K562 (cell line): ENCODE data around the gene CLCN2. TPM values are rescaled to one million over a fixed set of nuclear protein-coding genes. Genes with fewer than 3 reads are reported as not detected.

Experiments used
- ATAC-seq: fragments of 200-7000 bp; cut with Tn5 transposase; 3 replicates; pipeline ENCODE4 v1.9.1; 2020; ENCODE audit warnings: moderate library complexity
- BruUV-seq: library from RNA; stranded (reverse); fragments of 400-500 nt; replicated peaks from 2 replicates; lab custom pipeline; 2021; lab: Mats Ljungman, UMichigan
- CTCF ChIA-PET: fragments of 300-600 bp; formaldehyde crosslinking; extraction: SDS; loops from one replicate; lab custom pipeline; 2021; ENCODE audit warnings: low intra/inter-chr PET ratio; lab: Yijun Ruan, JAX
- POLR2A ChIA-PET: fragments of 300-600, 350-650 bp; sonication (Branson Sonifier 250); formaldehyde crosslinking; extraction: SDS; loops from one replicate; lab custom pipeline; 2021; ENCODE audit warnings: antibody characterized with exemption, inconsistent platforms; lab: Yijun Ruan, JAX
- DNase-seq, 4 experiments: peaks; one replicate each; pipeline versions ENCODE4 v3.0.0 to v3.0.0-alpha.2; 2011 to 2018; ENCODE audit warnings: low spot score in 3 of 4, mixed read lengths in 3 of 4; ENCODE audit errors: extremely low read depth in 1 of 4
- FAIRE-seq: peaks from 2 replicates; lab custom pipeline; 2011; peaks lifted over from hg19 to GRCh38; lab: Jason Lieb, UNC
- H2AFZ ChIP-seq: 2 replicates; pipeline ENCODE4 v1.6.0; 2011; ENCODE audit warnings: low read depth, low read length, control low read depth, inconsistent platforms
- H3K27ac ChIP-seq: fragments of 200-600 bp; 3 replicates; pipeline ENCODE4 v1.8.0; 2011; ENCODE audit warnings: low read depth, mild to moderate bottlenecking, control low read depth, inconsistent platforms, low read length, moderate library complexity, mixed read lengths; ENCODE audit errors: extremely low read depth
- H3K27me3 ChIP-seq, 2 experiments: fragments of 300-600 bp in 1 of 2; 2 replicates in 1 of 2; 3 replicates in 1 of 2; pipeline versions ENCODE4 v1.6.0 to v1.8.0; 2011; ENCODE audit warnings: inconsistent platforms in 2 of 2, low read length in 2 of 2, mild to moderate bottlenecking in 1 of 2, mixed read lengths in 1 of 2, moderate library complexity in 1 of 2; ENCODE audit not compliant: control insufficient read depth in 2 of 2, insufficient read depth in 2 of 2
- H3K36me3 ChIP-seq: fragments of 300-600 bp; 3 replicates; pipeline ENCODE4 v1.8.0; 2011; ENCODE audit warnings: mild to moderate bottlenecking, low read length, inconsistent platforms; ENCODE audit not compliant: control insufficient read depth, insufficient read depth
- H3K4me1 ChIP-seq, 2 experiments: fragments of 200-600 bp in 1 of 2; replicated peaks in 1 of 2; 2 replicates in 1 of 2; 3 replicates in 1 of 2; pipeline versions ENCODE4 v1.5.1 to v1.8.0; 2011; ENCODE audit warnings: inconsistent platforms in 2 of 2, low read length in 2 of 2, mild to moderate bottlenecking in 1 of 2, mixed read lengths in 1 of 2, moderate library complexity in 1 of 2; ENCODE audit not compliant: control insufficient read depth in 2 of 2, insufficient read depth in 2 of 2
- H3K4me2 ChIP-seq: 2 replicates; pipeline ENCODE4 v1.6.1; 2011; ENCODE audit warnings: low read length, control low read depth, inconsistent platforms, mixed read lengths; ENCODE audit not compliant: insufficient read depth
- H3K4me3 ChIP-seq: fragments of 200-600 bp; sonication (generic), shearing (Covaris generic); 2 replicates; pipeline ENCODE4 v1.5.1; 2016; ENCODE audit warnings: control low read depth, inconsistent platforms
- H3K79me2 ChIP-seq: fragments of 200-600 bp; 3 replicates; pipeline ENCODE4 v1.8.0; 2011; ENCODE audit warnings: low read length, inconsistent platforms; ENCODE audit not compliant: control insufficient read depth, insufficient read depth
- H3K9ac ChIP-seq, 2 experiments: 2 replicates each; pipeline versions ENCODE4 v1.6.0 to v1.6.1; 2011; ENCODE audit warnings: low read depth in 2 of 2, low read length in 2 of 2, control low read depth in 1 of 2, inconsistent platforms in 1 of 2, mild to moderate bottlenecking in 1 of 2, mixed read lengths in 1 of 2; ENCODE audit not compliant: insufficient read depth in 1 of 2
- H3K9me1 ChIP-seq: one replicate; pipeline ENCODE4 v1.6.0; 2011; ENCODE audit warnings: inconsistent platforms, mild to moderate bottlenecking, low read length, moderate library complexity; ENCODE audit not compliant: control insufficient read depth, insufficient read depth
- H3K9me3 ChIP-seq: replicated peaks from 2 replicates; pipeline ENCODE4 v1.5.1; 2011; ENCODE audit warnings: low read depth, low read length, inconsistent platforms; ENCODE audit not compliant: control insufficient read depth, insufficient read depth
- H4K20me1 ChIP-seq: replicated peaks from 2 replicates; pipeline ENCODE4 v1.6.1; 2011; ENCODE audit warnings: low read length, inconsistent platforms, mixed read lengths; ENCODE audit not compliant: control insufficient read depth, insufficient read depth
- MAFK ChIP-seq: IDR thresholded peaks from 2 replicates; pipeline ENCODE4 v1.6.1; 2011; ENCODE audit warnings: low read length, improper control_type of control experiment
- NR2C2 ChIP-seq, 2 experiments: fragments of 200-800 bp in 1 of 2; sonication (Bioruptor generic) in 1 of 2; sonication (generic) in 1 of 2; formaldehyde crosslinking in 1 of 2; IDR thresholded peaks; 2 replicates each; pipeline versions ENCODE4 v1.6.1 to v1.8.0; 2016 to 2022; ENCODE audit warnings: mild to moderate bottlenecking in 1 of 2, missing compliant biosample characterization in 1 of 2, missing genetic modification characterization in 1 of 2, missing genetic modification reagents in 1 of 2
- POLR2AphosphoS5 ChIP-seq: IDR thresholded peaks from 2 replicates; pipeline ENCODE4 v1.6.1; 2011; ENCODE audit warnings: mild to moderate bottlenecking, low read depth, low read length, moderate library complexity; ENCODE audit not compliant: control insufficient read depth, insufficient read depth
- POLR2G ChIP-seq: fragments of 200-400 bp; formaldehyde crosslinking; IDR thresholded peaks from 2 replicates; pipeline ENCODE4 v1.6.1; 2017; ENCODE audit warnings: low read depth, mild to moderate bottlenecking, antibody characterized with exemption, low read length, moderate library complexity
- RBM22 ChIP-seq: fragments of 200-400 bp; formaldehyde crosslinking; IDR thresholded peaks from 2 replicates; pipeline ENCODE4 v1.6.1; 2018; ENCODE audit warnings: low read length, low read depth; ENCODE audit not compliant: poor library complexity, severe bottlenecking
- WGBS: fragments of 100-300 bp; shearing (Covaris generic); methylation state at CpG from one replicate; pipeline ENCODE4 v1.1.6; 2016; ENCODE audit warnings: low coverage, mixed read lengths; ENCODE audit not compliant: insufficient coverage; ENCODE audit errors: missing lambda C conversion rate; 5-methylcytosine and 5-hydroxymethylcytosine counted together
- in situ Hi-C: fragments of 300-500 bp; cut with MboI; formaldehyde crosslinking; loops from 4 replicates; pipeline ENCODE4 v1.15.0; 2018; ENCODE audit warnings: inconsistent platforms, mixed read lengths
- intact Hi-C: fragments of 100-400 bp; cut with micrococcal nuclease; formaldehyde crosslinking; loops from 2 replicates; pipeline ENCODE4 v1.14.2; 2022
- polyA plus RNA-seq, 8 experiments: library from polyadenylated mRNA; depleted of rRNA in 4 of 8; stranded (reverse) in 5 of 8; unstranded in 3 of 8; fragments of >200 nt; fragmentation: Nextera tagmentation in 2 of 8; fragmentation: Illumina TruSeq in 1 of 8; extraction: Ambion mirVana in 2 of 8; extraction: Trizol in 1 of 8; gene quantifications; 2 replicates each; pipeline versions ENCODE4 v1.2.1 to v1.2.3, GENCODE V29; 2011 to 2014; ENCODE audit warnings: inconsistent platforms in 1 of 8, missing spikeins in 1 of 8
- total RNA-seq, 7 experiments: library from RNA; depleted of rRNA in 6 of 7; stranded (reverse); fragments of >200 nt in 6 of 7; fragmentation: Illumina TruSeq in 2 of 7; extraction: Trizol in 2 of 7; gene quantifications; 2 replicates each; pipeline versions ENCODE4 v1.2.1 to v1.2.3, GENCODE V29; 2011 to 2021; ENCODE audit warnings: low replicate concordance in 1 of 7
- TF ChIP-seq, protein P1 (sequence below): fragments of 250-450 bp; sonication (Bioruptor Pico); IDR thresholded peaks from 2 replicates; pipeline ENCODE4 v1.5.0; 2021
- TF ChIP-seq, protein P2 (sequence below): sonication (generic); formaldehyde crosslinking; IDR thresholded peaks from 2 replicates; pipeline ENCODE4 v1.8.0; 2022; ENCODE audit warnings: mild to moderate bottlenecking, missing genetic modification reagents

The CLCN2 gene
- total and polyA plus RNA-seq, 9 of the 15 experiments (the other 6 are each of a cell fraction or from before 2014, with no cell fraction given) = 0.10 to 14.0 (median 6.9) TPM

DNA sequence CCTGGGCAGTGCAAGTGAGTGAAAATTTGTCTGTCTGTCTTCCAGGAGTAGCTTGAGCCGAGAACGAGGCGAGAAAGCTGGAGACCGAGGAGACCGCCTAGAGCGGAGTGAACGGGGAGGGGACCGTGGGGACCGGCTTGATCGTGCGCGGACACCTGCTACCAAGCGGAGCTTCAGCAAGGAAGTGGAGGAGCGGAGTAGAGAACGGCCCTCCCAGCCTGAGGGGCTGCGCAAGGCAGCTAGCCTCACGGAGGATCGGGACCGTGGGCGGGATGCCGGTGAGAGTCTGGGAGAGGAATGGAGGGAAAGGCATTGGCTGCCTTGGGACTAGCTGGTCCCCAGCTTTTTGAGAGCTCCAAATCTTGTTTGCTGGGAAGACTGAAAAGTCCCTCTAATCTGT, 34.2 kb downstream of the CLCN2 start:
- Histone ChIP-seq H3K4me1 (peaks cover 3 to 6% of the 10 kb centered on the region in 2 experiments; a peak in 4 of 5 replicates), H3K27me3 (no peaks in the 10 kb centered on the region), H3K9ac (0 out of 4 replicates have a peak overlapping the region, but pooled peaks of 1 of the 2 experiments have one; percentile 19), H4K20me1 (peaks cover 14% of the 10 kb centered on the region), H3K79me2 (peaks cover 36% of the 10 kb centered on the region; the same call in 2 of the 3 replicates), H2AFZ (no peak overlapping the region), H3K9me1 (no peaks in the 10 kb centered on the region), H3K4me3 (no peak overlapping the region), H3K36me3 (peaks cover 98% of the 10 kb centered on the region), H3K4me2 (no peak overlapping the region), H3K27ac (no peak overlapping the region), H3K9me3 (no peaks in the 10 kb centered on the region)
- in situ Hi-C loops (no loop called here), intact Hi-C loops (no loop called here)
- POLR2A ChIA-PET = interaction anchor here (0.6 to 2.8 kb wide), 5 partner anchors 8 to 11 kb away, joined by 3 to 24 read pairs (median 4); partner anchors contain the start of gene FAM131A
- BruUV-seq = TSS peak; percentile 4
- DNase-seq = peak in 1 of 4 experiments; percentile 17
- ATAC-seq = no peak
- TF ChIP-seq, protein P1, sequence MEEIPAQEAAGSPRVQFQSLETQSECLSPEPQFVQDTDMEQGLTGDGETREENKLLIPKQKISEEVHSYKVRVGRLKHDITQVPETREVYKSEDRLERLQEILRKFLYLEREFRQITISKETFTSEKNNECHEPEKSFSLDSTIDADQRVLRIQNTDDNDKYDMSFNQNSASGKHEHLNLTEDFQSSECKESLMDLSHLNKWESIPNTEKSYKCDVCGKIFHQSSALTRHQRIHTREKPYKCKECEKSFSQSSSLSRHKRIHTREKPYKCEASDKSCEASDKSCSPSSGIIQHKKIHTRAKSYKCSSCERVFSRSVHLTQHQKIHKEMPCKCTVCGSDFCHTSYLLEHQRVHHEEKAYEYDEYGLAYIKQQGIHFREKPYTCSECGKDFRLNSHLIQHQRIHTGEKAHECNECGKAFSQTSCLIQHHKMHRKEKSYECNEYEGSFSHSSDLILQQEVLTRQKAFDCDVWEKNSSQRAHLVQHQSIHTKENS = no peak
- TF ChIP-seq POLR2G = peak; percentile 55
- TF ChIP-seq RBM22 = peak; percentile 28
- no peak for TF ChIP-seq MAFK
- no peak for TF ChIP-seq NR2C2 (CRISPR knock-in tag; IDR thresholded peaks at IDR 0.05)
- no peak for TF ChIP-seq NR2C2 (tag; IDR thresholded peaks at IDR 0.05)
- TF ChIP-seq, protein P2, sequence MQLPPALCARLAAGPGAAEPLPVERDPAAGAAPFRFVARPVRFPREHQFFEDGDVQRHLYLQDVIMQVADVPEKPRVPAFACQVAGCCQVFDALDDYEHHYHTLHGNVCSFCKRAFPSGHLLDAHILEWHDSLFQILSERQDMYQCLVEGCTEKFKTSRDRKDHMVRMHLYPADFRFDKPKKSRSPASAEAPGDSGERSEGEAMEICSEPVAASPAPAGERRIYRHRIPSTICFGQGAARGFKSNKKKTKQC (CRISPR knock-in tag) = no peak
- peak; percentile 11; the same call in 1 of the 2 replicates for TF ChIP-seq POLR2AphosphoS5
- WGBS = 98% methylated on average over 14 of the region's 21 CpGs
- CTCF ChIA-PET = no interaction called here
- no peak for FAIRE-seq
